Glutamatergic neuron (in vitro differentiated cells): Measurements from ENCODE around the gene FARP1. TPM values are rescaled to one million over a fixed set of nuclear protein-coding genes. Genes with fewer than 3 reads are reported as not detected.

ENCODE experiments used
- DNase-seq: peaks from one replicate; pipeline ENCODE4 v3.0.0; 2022
- H3K27ac Mint-ChIP-seq: one replicate; pipeline ENCODE4 v1.8.0; 2020; ENCODE audit warnings: mild to moderate bottlenecking, mixed read lengths, inconsistent platforms; ENCODE audit not compliant: unreplicated experiment
- H3K27me3 Mint-ChIP-seq: one replicate; pipeline ENCODE4 v1.8.0; 2020; ENCODE audit warnings: mild to moderate bottlenecking, moderate library complexity, mixed read lengths, inconsistent platforms; ENCODE audit not compliant: unreplicated experiment
- H3K36me3 Mint-ChIP-seq: one replicate; pipeline ENCODE4 v1.8.0; 2020; ENCODE audit warnings: mild to moderate bottlenecking, mixed read lengths, inconsistent platforms; ENCODE audit not compliant: unreplicated experiment
- H3K4me1 Mint-ChIP-seq: one replicate; pipeline ENCODE4 v1.8.0; 2020; ENCODE audit warnings: mild to moderate bottlenecking, low read depth, mixed read lengths, inconsistent platforms; ENCODE audit not compliant: unreplicated experiment
- H3K4me3 Mint-ChIP-seq: one replicate; pipeline ENCODE4 v1.8.0; 2020; ENCODE audit warnings: mild to moderate bottlenecking, mixed read lengths, inconsistent platforms; ENCODE audit not compliant: unreplicated experiment
- H3K9me3 Mint-ChIP-seq: one replicate; pipeline ENCODE4 v1.8.0; 2020; ENCODE audit warnings: mild to moderate bottlenecking, moderate library complexity, mixed read lengths, inconsistent platforms; ENCODE audit not compliant: unreplicated experiment
- CTCF ChIP-seq: fragments of 200-600 bp; sonication (generic); IDR thresholded peaks from one replicate; pipeline ENCODE4 v1.5.0; 2021; ENCODE audit not compliant: partially characterized antibody, unreplicated experiment
- total RNA-seq: library from RNA; stranded (reverse); fragmentation: NEBNext Ultra II Directional; extraction: Animal tissue kit (Norgen Biotek cat#: 25700); gene quantifications from one replicate; pipeline ENCODE4 v1.2.1, GENCODE V29; 2021; ENCODE audit not compliant: unreplicated experiment

The FARP1 gene
- total RNA-seq, 1 donor from 2014 or later: 233 TPM

GRCh38 chr13:98335721-98336120 is 192.8 kb downstream of the FARP1 start:
- peaks cover 8% of the 10 kb centered on the region for H3K4me1 Mint-ChIP-seq
- TF ChIP-seq CTCF: no peak
- H3K36me3 Mint-ChIP-seq: peaks cover 13% of the 10 kb centered on the region
- peaks cover 11% of the 10 kb centered on the region for H3K9me3 Mint-ChIP-seq
- no peak for DNase-seq
- H3K27ac Mint-ChIP-seq: no peak overlapping the region
- H3K4me3 Mint-ChIP-seq: no peak overlapping the region
- peaks cover 10% of the 10 kb centered on the region for H3K27me3 Mint-ChIP-seq

GRCh38 chr13:98338310-98338709 is 195.4 kb downstream of the FARP1 start:
- DNase-seq: no peak
- Mint-ChIP-seq H3K27ac (no peak overlapping the region), H3K36me3 (peaks cover 13% of the 10 kb centered on the region), H3K27me3 (peaks cover 10% of the 10 kb centered on the region), H3K4me1 (peaks cover 8% of the 10 kb centered on the region), H3K4me3 (no peak overlapping the region), H3K9me3 (peaks cover 11% of the 10 kb centered on the region)
- TF ChIP-seq CTCF: no peak

GRCh38 chr13:98339684-98340425 is 197.0 kb downstream of the FARP1 start:
- TF ChIP-seq CTCF: no peak
- peaks cover 7% of the 10 kb centered on the region for H3K27me3 Mint-ChIP-seq
- no peak overlapping the region for H3K4me3 Mint-ChIP-seq
- H3K36me3 Mint-ChIP-seq: peaks cover 9% of the 10 kb centered on the region
- DNase-seq: no peak
- no peak overlapping the region for H3K27ac Mint-ChIP-seq
- peaks cover 4% of the 10 kb centered on the region for H3K4me1 Mint-ChIP-seq
- peaks cover 10% of the 10 kb centered on the region for H3K9me3 Mint-ChIP-seq

- Mint-ChIP-seq H3K9me3 (no peaks in the 10 kb centered on the region), H3K4me1 (peaks cover 4% of the 10 kb centered on the region), H3K36me3 (peaks cover 4% of the 10 kb centered on the region), H3K27me3 (no peaks in the 10 kb centered on the region), H3K27ac (no peak overlapping the region), H3K4me3 (no peak overlapping the region)
- no peak for TF ChIP-seq CTCF
- no peak for DNase-seq
Measured at GRCh38 chr13:98342953-98343352, 200.1 kb downstream of the FARP1 start.

GRCh38 chr13:98343461-98343860 is 200.6 kb downstream of the FARP1 start:
- Mint-ChIP-seq H3K27me3 (no peaks in the 10 kb centered on the region), H3K4me1 (peaks cover 4% of the 10 kb centered on the region), H3K9me3 (no peaks in the 10 kb centered on the region), H3K36me3 (peaks cover 4% of the 10 kb centered on the region), H3K27ac (no peak overlapping the region), H3K4me3 (no peak overlapping the region)
- TF ChIP-seq CTCF: no peak
- DNase-seq: no peak
